Esophagus muscularis mucosa (tissue), 3 donors: ENCODE measurements around the gene HOXD9.

Experiments
- POLR2AphosphoS5 ChIP-seq, 2 donors: sonication (generic); formaldehyde crosslinking; IDR thresholded peaks; one replicate each; pipeline ENCODE4 v1.6.1; 2017; ENCODE audit warnings: antibody characterized with exemption in 2 of 2
- TF ChIP-seq, protein P1 (sequence below), 3 experiments: fragments of 200-600 bp in 2 of 3; fragments of 450-650 bp in 1 of 3; sonication (generic) in 2 of 3; IDR thresholded peaks; one replicate each; pipeline ENCODE4 v1.5.1; 2017 to 2019; ENCODE audit warnings: antibody characterized with exemption in 3 of 3, mild to moderate bottlenecking in 2 of 3, moderate library complexity in 1 of 3

- TF ChIP-seq, protein P1, sequence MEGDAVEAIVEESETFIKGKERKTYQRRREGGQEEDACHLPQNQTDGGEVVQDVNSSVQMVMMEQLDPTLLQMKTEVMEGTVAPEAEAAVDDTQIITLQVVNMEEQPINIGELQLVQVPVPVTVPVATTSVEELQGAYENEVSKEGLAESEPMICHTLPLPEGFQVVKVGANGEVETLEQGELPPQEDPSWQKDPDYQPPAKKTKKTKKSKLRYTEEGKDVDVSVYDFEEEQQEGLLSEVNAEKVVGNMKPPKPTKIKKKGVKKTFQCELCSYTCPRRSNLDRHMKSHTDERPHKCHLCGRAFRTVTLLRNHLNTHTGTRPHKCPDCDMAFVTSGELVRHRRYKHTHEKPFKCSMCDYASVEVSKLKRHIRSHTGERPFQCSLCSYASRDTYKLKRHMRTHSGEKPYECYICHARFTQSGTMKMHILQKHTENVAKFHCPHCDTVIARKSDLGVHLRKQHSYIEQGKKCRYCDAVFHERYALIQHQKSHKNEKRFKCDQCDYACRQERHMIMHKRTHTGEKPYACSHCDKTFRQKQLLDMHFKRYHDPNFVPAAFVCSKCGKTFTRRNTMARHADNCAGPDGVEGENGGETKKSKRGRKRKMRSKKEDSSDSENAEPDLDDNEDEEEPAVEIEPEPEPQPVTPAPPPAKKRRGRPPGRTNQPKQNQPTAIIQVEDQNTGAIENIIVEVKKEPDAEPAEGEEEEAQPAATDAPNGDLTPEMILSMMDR (IDR thresholded peaks at IDR 0.05) = no peak
- TF ChIP-seq POLR2AphosphoS5 (IDR thresholded peaks at IDR 0.05) = no peak
These were observed 7.8 kb downstream of the HOXD9 start for GRCh38 chr2:176130147-176130956.
